Measurements from ENCODE around the gene CADM1.

GRCh38 chr11:115503886-115504275 is 334 bp downstream of the CADM1 start:
- TF ChIP-seq FOXK1 (CRISPR knock-in tag; IDR thresholded peaks at IDR 0.05; ENCODE audit: borderline replicate concordance) (no peak), TEAD4 (IDR thresholded peaks at IDR 0.05; ENCODE audit: low read length) (no peak), TEAD4 (CRISPR knock-in tag; IDR thresholded peaks at IDR 0.05; ENCODE audit: borderline replicate concordance) (no peak), TAF9B (IDR thresholded peaks at IDR 0.05; ENCODE audit: partially characterized antibody) (no peak), ZBTB5 (IDR thresholded peaks at IDR 0.05) (no peak), CBX5 (IDR thresholded peaks at IDR 0.05; ENCODE audit: borderline replicate concordance, low read depth) (no peak), JUND (IDR thresholded peaks at IDR 0.05; ENCODE audit: borderline replicate concordance, low read depth, low read length) (no peak), JUND (tag; IDR thresholded peaks at IDR 0.05; ENCODE audit: borderline replicate concordance, low read depth, low read length) (no peak), SMC3 (conservative IDR thresholded peaks at IDR 0.05; ENCODE audit: insufficient read depth, low read depth, low read length) (no peak), DPF2 (IDR thresholded peaks at IDR 0.05) (no peak), POLR2AphosphoS5 (IDR thresholded peaks at IDR 0.05; ENCODE audit: control insufficient read depth, insufficient read depth, low read depth, low read length) (no peak), ID3 (CRISPR knock-in tag; IDR thresholded peaks at IDR 0.05) (no peak), ID3 (tag; IDR thresholded peaks at IDR 0.05) (no peak), CTCF (IDR thresholded peaks at IDR 0.05 in 2 of 3, conservative IDR thresholded peaks at IDR 0.05 in 1 of 3; ENCODE audit: insufficient read depth in 2 of 3, low read depth in 1 of 3, low read length in 3 of 3) (no peak), CHD1 (IDR thresholded peaks at IDR 0.05; ENCODE audit: low read length) (no peak), TAF1 (IDR thresholded peaks at IDR 0.05; ENCODE audit: control insufficient read depth, extremely low read depth, insufficient read depth, low read length, severe bottlenecking) (no peak), EZH2 (IDR thresholded peaks at IDR 0.05; ENCODE audit: borderline replicate concordance, low read depth, low read length) (no peak)

Measured in K562 (cell line).